H9 (cell line): ENCODE data around the gene BTNL8. TPM values are rescaled to one million over a fixed set of nuclear protein-coding genes. Genes with fewer than 3 reads are reported as not detected.

Source experiments
- DNase-seq: peaks from one replicate; pipeline ENCODE4 v3.0.0-alpha.2; 2017
- H2AFZ ChIP-seq: one replicate; pipeline ENCODE4 v1.6.1; 2013; ENCODE audit warnings: mild to moderate bottlenecking, low read length, control low read depth, moderate library complexity
- H2AK5ac ChIP-seq: 2 replicates; pipeline ENCODE4 v1.6.1; 2013; ENCODE audit warnings: low read length, control low read depth, mixed read lengths; ENCODE audit not compliant: insufficient read length
- H2BK120ac ChIP-seq: one replicate; pipeline ENCODE4 v1.6.1; 2013; ENCODE audit warnings: low read depth, mild to moderate bottlenecking, low read length, control low read depth, inconsistent platforms; ENCODE audit not compliant: poor library complexity, severe bottlenecking
- H2BK12ac ChIP-seq: 2 replicates; pipeline ENCODE4 v1.6.1; 2013; ENCODE audit warnings: low read length, control low read depth, mixed read lengths, low read depth; ENCODE audit not compliant: insufficient read length
- H2BK15ac ChIP-seq: 2 replicates; pipeline ENCODE4 v1.6.1; 2013; ENCODE audit warnings: low read depth, low read length, control low read depth
- H2BK20ac ChIP-seq: one replicate; pipeline ENCODE4 v1.6.1; 2013; ENCODE audit warnings: low read depth, mild to moderate bottlenecking, low read length, control low read depth, inconsistent platforms; ENCODE audit not compliant: poor library complexity, severe bottlenecking
- H2BK5ac ChIP-seq: 2 replicates; pipeline ENCODE4 v1.6.1; 2013; ENCODE audit warnings: low read length, control low read depth, mixed read lengths; ENCODE audit not compliant: insufficient read length
- H3K14ac ChIP-seq: 2 replicates; pipeline ENCODE4 v1.6.1; 2013; ENCODE audit warnings: low read length, control low read depth; ENCODE audit not compliant: insufficient read depth
- H3K18ac ChIP-seq: 2 replicates; pipeline ENCODE4 v1.6.1; 2013; ENCODE audit warnings: low read depth, mild to moderate bottlenecking, mixed read lengths, low read length, control low read depth; ENCODE audit not compliant: insufficient read length
- H3K23ac ChIP-seq: 2 replicates; pipeline ENCODE4 v1.6.1; 2013; ENCODE audit warnings: low read length, control low read depth, mixed read lengths, low read depth; ENCODE audit not compliant: insufficient read length
- H3K23me2 ChIP-seq: 2 replicates; pipeline ENCODE4 v1.6.1; 2013; ENCODE audit warnings: low read depth, mild to moderate bottlenecking, mixed read lengths, low read length, control low read depth; ENCODE audit not compliant: insufficient read length, poor library complexity, severe bottlenecking
- H3K27ac ChIP-seq: 2 replicates; pipeline ENCODE4 v1.5.1; 2013; ENCODE audit warnings: low read length, control low read depth, mixed read lengths, low read depth; ENCODE audit not compliant: insufficient read length
- H3K27me3 ChIP-seq: 2 replicates; pipeline ENCODE4 v1.6.1; 2013; ENCODE audit warnings: low read length, control low read depth, inconsistent platforms; ENCODE audit not compliant: insufficient read depth
- H3K4ac ChIP-seq: 2 replicates; pipeline ENCODE4 v1.6.1; 2013; ENCODE audit warnings: low read depth, mild to moderate bottlenecking, control low read depth, inconsistent platforms, low read length, moderate library complexity
- H3K4me1 ChIP-seq: 2 replicates; pipeline ENCODE4 v1.6.1; 2013; ENCODE audit warnings: low read length, control low read depth, inconsistent platforms; ENCODE audit not compliant: insufficient read depth
- H3K4me2 ChIP-seq: 2 replicates; pipeline ENCODE4 v1.6.1; 2013; ENCODE audit warnings: low read length, control low read depth, mixed read lengths; ENCODE audit not compliant: insufficient read length, insufficient read depth
- H3K56ac ChIP-seq: 2 replicates; pipeline ENCODE4 v1.6.1; 2013; ENCODE audit warnings: low read depth, mild to moderate bottlenecking, mixed read lengths, low read length, control low read depth; ENCODE audit not compliant: insufficient read length
- H3K79me1 ChIP-seq: 2 replicates; pipeline ENCODE4 v1.6.1; 2013; ENCODE audit warnings: low read depth, mild to moderate bottlenecking, moderate library complexity, low read length, control low read depth, inconsistent platforms; ENCODE audit not compliant: insufficient read depth, poor library complexity, severe bottlenecking
- H3K79me2 ChIP-seq: 2 replicates; pipeline ENCODE4 v1.6.1; 2013; ENCODE audit warnings: low read length, control low read depth, inconsistent platforms; ENCODE audit not compliant: insufficient read depth
- H3K9ac ChIP-seq: 2 replicates; pipeline ENCODE4 v1.6.1; 2013; ENCODE audit warnings: low read length, control low read depth, mixed read lengths; ENCODE audit not compliant: insufficient read length; ENCODE audit errors: extremely low read depth
- H3K9me3 ChIP-seq: one replicate; pipeline ENCODE4 v1.6.1; 2013; ENCODE audit warnings: low read depth, low read length, inconsistent platforms; ENCODE audit not compliant: control insufficient read depth
- H3T11ph ChIP-seq: one replicate; pipeline ENCODE4 v1.6.1; 2013; ENCODE audit warnings: mild to moderate bottlenecking, low read length, control low read depth, inconsistent platforms
- H4K20me1 ChIP-seq: one replicate; pipeline ENCODE4 v1.6.1; 2013; ENCODE audit not compliant: control insufficient read depth, insufficient read length, insufficient read depth
- H4K5ac ChIP-seq: 2 replicates; pipeline ENCODE4 v1.6.1; 2013; ENCODE audit warnings: low read depth, mild to moderate bottlenecking, mixed read lengths, low read length, control low read depth; ENCODE audit not compliant: insufficient read length
- H4K8ac ChIP-seq: replicated peaks from 2 replicates; pipeline ENCODE4 v1.6.1; 2013; ENCODE audit warnings: low read length, control low read depth, mixed read lengths, low read depth; ENCODE audit not compliant: insufficient read length
- H4K91ac ChIP-seq: 2 replicates; pipeline ENCODE4 v1.6.1; 2013; ENCODE audit warnings: low read depth, mild to moderate bottlenecking, moderate library complexity, mixed read lengths, low read length, control low read depth; ENCODE audit not compliant: insufficient read length
- H3K27ac Mint-ChIP-seq, 3 experiments: 2 replicates in 2 of 3; 3 replicates in 1 of 3; pipeline ENCODE4 v1.8.0; 2020 to 2021; ENCODE audit warnings: mixed read lengths in 3 of 3, mild to moderate bottlenecking in 1 of 3, moderate library complexity in 1 of 3
- H3K27me3 Mint-ChIP-seq: 2 replicates; pipeline ENCODE4 v1.8.0; 2021; ENCODE audit warnings: low read depth, mild to moderate bottlenecking, moderate library complexity, mixed read lengths
- H3K36me3 Mint-ChIP-seq, 3 experiments: 2 replicates in 2 of 3; 3 replicates in 1 of 3; pipeline ENCODE4 v1.8.0; 2020 to 2021; ENCODE audit warnings: low read depth in 3 of 3, mixed read lengths in 3 of 3; ENCODE audit not compliant: insufficient read depth in 1 of 3
- H3K4me1 Mint-ChIP-seq, 2 experiments: 2 replicates each; pipeline ENCODE4 v1.8.0; 2020; ENCODE audit warnings: mixed read lengths in 2 of 2
- H3K4me3 Mint-ChIP-seq, 2 experiments: 2 replicates in 1 of 2; 3 replicates in 1 of 2; pipeline ENCODE4 v1.8.0; 2020 to 2021; ENCODE audit warnings: mild to moderate bottlenecking in 2 of 2, mixed read lengths in 2 of 2, moderate library complexity in 1 of 2
- H3K9me3 Mint-ChIP-seq, 2 experiments: 2 replicates in 1 of 2; 3 replicates in 1 of 2; pipeline ENCODE4 v1.8.0; 2020; ENCODE audit warnings: mild to moderate bottlenecking in 2 of 2, mixed read lengths in 2 of 2, moderate library complexity in 1 of 2
- CTCF ChIP-seq: fragments of 200-600 bp; sonication (generic); conservative IDR thresholded peaks from 3 replicates; pipeline ENCODE4 v1.8.0; 2021; ENCODE audit warnings: antibody characterized with exemption, mild to moderate bottlenecking
- WGBS: extraction: QIAGEN DNeasy Blood & Tissue Kit; methylation state at CpG from one replicate; pipeline ENCODE4 v1.1.7; 2013; ENCODE audit warnings: missing lambda C conversion rate, low lambda C conversion rate, mixed read lengths; ENCODE audit not compliant: insufficient read length; ENCODE audit errors: extremely low coverage; 5-methylcytosine and 5-hydroxymethylcytosine counted together
- total RNA-seq: library from RNA; stranded (reverse); gene quantifications from 2 replicates; pipeline ENCODE4 v1.2.1, GENCODE V29; 2021

The BTNL8 gene
- total RNA-seq, 1 experiment from 2014 or later: 0.13 TPM

GRCh38 chr5:180988592-180988991 lies 89.6 kb downstream of the BTNL8 start, which contains the start of gene BTNL3:
BTNL3 (plus strand) TSS chr5:180988846; CDS start chr5:180989029, 183 bp downstream.
- peaks cover 0 to 2% of the 10 kb centered on the region in 2 experiments; a peak in 1 of 5 replicates for H3K9me3 Mint-ChIP-seq
- no peak within 1 kb of the TSS for H2BK15ac ChIP-seq
- H2BK20ac ChIP-seq: no peak within 1 kb of the TSS
- no peaks in the 10 kb centered on the region for H3K79me1 ChIP-seq
- DNase-seq: no peak
- no CpG with 5 or more reads among the region's 5 CpGs for WGBS
- no peak within 1 kb of the TSS for H2AK5ac ChIP-seq
- no peak within 1 kb of the TSS for H2BK12ac ChIP-seq
- H3K9me3 ChIP-seq: no peaks in the 10 kb centered on the region
- H3K27ac Mint-ChIP-seq: no peak within 1 kb of the TSS
- no peak within 1 kb of the TSS for H2BK120ac ChIP-seq
- no peaks in the 10 kb centered on the region for H3K27me3 ChIP-seq
- H2BK5ac ChIP-seq: no peak within 1 kb of the TSS
- H3K4me1 ChIP-seq: no peaks in the 10 kb centered on the region
- H3K36me3 Mint-ChIP-seq: no peaks in the 10 kb centered on the region
- no peak within 1 kb of the TSS for H3K23ac ChIP-seq
- no peak within 1 kb of the TSS for H2AFZ ChIP-seq
- H3K4me2 ChIP-seq: no peak within 1 kb of the TSS
- no peak for TF ChIP-seq CTCF
- H4K8ac ChIP-seq: no peak within 1 kb of the TSS
- no peak within 1 kb of the TSS for H3T11ph ChIP-seq
- no peak within 1 kb of the TSS for H3K4ac ChIP-seq
- H3K4me3 Mint-ChIP-seq: no peak within 1 kb of the TSS; a peak in 1 of 5 replicates
- no peaks in the 10 kb centered on the region for H3K79me2 ChIP-seq
- no peaks in the 10 kb centered on the region for H4K20me1 ChIP-seq
- no peak within 1 kb of the TSS for H3K18ac ChIP-seq
- no peak within 1 kb of the TSS for H3K14ac ChIP-seq
- no peak within 1 kb of the TSS for H4K5ac ChIP-seq
- H3K23me2 ChIP-seq: no peaks in the 10 kb centered on the region
- H3K9ac ChIP-seq: no peak within 1 kb of the TSS
- no peak within 1 kb of the TSS for H3K27ac ChIP-seq
- no peak within 1 kb of the TSS for H3K56ac ChIP-seq
- H4K91ac ChIP-seq: no peak within 1 kb of the TSS
- H3K4me1 Mint-ChIP-seq: peaks cover 0 to 2% of the 10 kb centered on the region in 2 experiments; a peak in 2 of 4 replicates
- H3K27me3 Mint-ChIP-seq: no peaks in the 10 kb centered on the region; the same call in 1 of the 2 replicates
